GM10266 (cell line): ENCODE data around the gene EYA4.

Source experiments
- DNase-seq: peaks from one replicate; pipeline ENCODE4 v3.0.0; 2012; ENCODE audit errors: extremely low spot score
- CTCF ChIP-seq: IDR thresholded peaks from 2 replicates; pipeline ENCODE4 v1.5.1; 2012; ENCODE audit warnings: mild to moderate bottlenecking, low read depth; ENCODE audit not compliant: control insufficient read depth, insufficient read depth; ENCODE audit errors: missing control alignments

EYA4 gene

GRCh38 chr6:133502441-133503335 lies 261.5 kb downstream of the EYA4 start:
- no peak for TF ChIP-seq CTCF
- DNase-seq: no peak

GRCh38 chr6:133503336-133503729 lies 262.2 kb downstream of the EYA4 start:
- no peak for DNase-seq
- no peak for TF ChIP-seq CTCF

- no peak for DNase-seq
- TF ChIP-seq CTCF: no peak
Measured at GRCh38 chr6:133504158-133504557, 263.0 kb downstream of the EYA4 start.

- DNase-seq: no peak
- no peak for TF ChIP-seq CTCF
Measured at GRCh38 chr6:133504761-133505160, 263.6 kb downstream of the EYA4 start.

- TF ChIP-seq CTCF: no peak
- no peak for DNase-seq
Measured at GRCh38 chr6:133505681-133506080, 264.5 kb downstream of the EYA4 start.

- TF ChIP-seq CTCF: peak; percentile 54
- DNase-seq: peak; percentile 18
Measured at GRCh38 chr6:133512410-133513016, 271.4 kb downstream of the EYA4 start.

GRCh38 chr6:133523816-133524215 lies 282.7 kb downstream of the EYA4 start:
- DNase-seq: no peak
- TF ChIP-seq CTCF: no peak
